Right renal cortex interstitium (tissue), 3 donors: ENCODE results near the gene CTAGE9. TPM values are rescaled to one million over a fixed set of nuclear protein-coding genes. Genes with fewer than 3 reads are reported as not detected.

Source experiments
- DNase-seq, 3 donors: peaks; one replicate each; pipeline ENCODE4 v3.0.0-alpha.2; 2013; ENCODE audit warnings: low read depth in 3 of 3, low spot score in 2 of 3
- polyA plus RNA-seq, 3 donors: library from polyadenylated mRNA; unstranded; fragments of 120-200 nt; gene quantifications; one replicate each; pipeline ENCODE4 v1.2.1, GENCODE V29; 2013; ENCODE audit not compliant: insufficient read length in 3 of 3

The CTAGE9 gene
- polyA plus RNA-seq, 3 donors, result not detected

- DNase-seq, result no peak
Observed at GRCh38 chr6:131678442-131678841, 32.4 kb downstream of the CTAGE9 start.

- no peak for DNase-seq
Observed at GRCh38 chr6:131673184-131673583, 37.6 kb downstream of the CTAGE9 start.

GRCh38 chr6:131669891-131670290 lies 40.9 kb downstream of the CTAGE9 start:
- DNase-seq, result no peak

- DNase-seq, result no peak
Observed at GRCh38 chr6:131663578-131664165, 47.1 kb downstream of the CTAGE9 start.

GRCh38 chr6:131660195-131660594 lies 50.6 kb downstream of the CTAGE9 start:
- no peak for DNase-seq

Other genes with a start within 250 kb of the CTAGE9 start
- gene ARG1, start 137.8 kb downstream of the CTAGE9 start, polyA plus RNA-seq, result under 1 TPM; 0.43 to 0.65 (median 0.44) TPM
- gene MED23, start 82.8 kb downstream of the CTAGE9 start, polyA plus RNA-seq, result 10 to 100 TPM; 50.0 to 52.3 (median 50.7) TPM
- gene ENPP3, start 73.7 kb downstream of the CTAGE9 start, polyA plus RNA-seq, result 10 to 100 TPM in 1 of 3 donors, 1 to 10 TPM in 2; 7.9 to 12.7 (median 8.4) TPM
- gene OR2A4, start 9.6 kb downstream of the CTAGE9 start, polyA plus RNA-seq, result not detected
- 10 to 100 TPM; 17.8 to 20.2 (median 18.0) TPM for gene ENPP1, start 97.0 kb upstream of the CTAGE9 start, polyA plus RNA-seq
- 100 to 1,000 TPM; 233 to 313 (median 254) TPM for gene CCN2, start 240.4 kb upstream of the CTAGE9 start, polyA plus RNA-seq